SU-DHL-6 (cell line): Measurements from ENCODE around the gene SCGB3A1.

ENCODE experiments used
- CTCF ChIP-seq: fragments of 200-600 bp; sonication (generic); IDR thresholded peaks from one replicate; pipeline ENCODE4 v1.5.1; 2017; ENCODE audit warnings: antibody characterized with exemption, mild to moderate bottlenecking, low read length, moderate library complexity; ENCODE audit not compliant: insufficient read depth, poor library complexity, severe bottlenecking
- EZH2phosphoT487 ChIP-seq: fragments of 200-600 bp; sonication (generic), shearing (Covaris generic); conservative IDR thresholded peaks from 2 replicates; pipeline ENCODE4 v1.6.1; 2018; ENCODE audit warnings: mild to moderate bottlenecking, antibody characterized with exemption, low read length, moderate library complexity, mixed read lengths

DNA sequence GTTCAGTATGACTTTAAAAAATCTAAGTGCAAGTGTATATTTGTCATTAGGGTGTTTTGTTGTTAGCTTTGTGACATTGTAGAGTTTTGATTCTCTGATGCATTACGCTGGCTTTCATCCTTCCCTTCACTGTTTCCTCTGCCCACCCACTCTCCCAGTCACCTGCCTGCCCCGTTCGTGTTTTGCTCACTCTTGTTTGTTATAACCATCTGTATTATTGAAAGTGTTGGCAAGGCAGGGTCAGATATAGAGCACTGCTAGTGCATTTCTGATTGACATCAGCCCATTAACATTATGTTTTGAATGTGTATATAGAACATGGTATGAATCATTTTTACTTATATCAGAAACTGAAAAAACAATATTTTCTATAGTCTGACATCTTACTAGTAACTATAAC, 27.3 kb downstream of the SCGB3A1 start:
- TF ChIP-seq CTCF (no peak), EZH2phosphoT487 (no peak)
